HepG2 (cell line): ENCODE data around the gene FOXD2. TPM values are rescaled to one million over a fixed set of nuclear protein-coding genes. Genes with fewer than 3 reads are reported as not detected.

Experiments
- ATAD3A ChIP-seq: sonication (generic); formaldehyde crosslinking; IDR thresholded peaks from 2 replicates; pipeline ENCODE4 v1.4.0; 2020; ENCODE audit warnings: missing genetic modification reagents
- CAMTA2 ChIP-seq: sonication (generic); formaldehyde crosslinking; IDR thresholded peaks from 2 replicates; pipeline ENCODE4 v1.4.0; 2020; ENCODE audit warnings: mild to moderate bottlenecking, missing genetic modification reagents, borderline replicate concordance
- CBX2 ChIP-seq, 2 experiments: fragments of 200-600 bp in 1 of 2; sonication (generic); formaldehyde crosslinking in 1 of 2; IDR thresholded peaks; 2 replicates each; pipeline versions ENCODE4 v1.7.0 to v1.8.1; 2018 to 2022; ENCODE audit warnings: low read depth in 2 of 2, low read length in 1 of 2, mild to moderate bottlenecking in 1 of 2, missing genetic modification reagents in 1 of 2
- CENPT ChIP-seq: sonication (generic); formaldehyde crosslinking; IDR thresholded peaks from 2 replicates; pipeline ENCODE4 v1.8.0; 2022; ENCODE audit warnings: low read depth, mild to moderate bottlenecking, moderate library complexity, missing genetic modification reagents
- FOXJ3 ChIP-seq: sonication (generic); formaldehyde crosslinking; IDR thresholded peaks from 2 replicates; pipeline ENCODE4 v1.4.0; 2020; ENCODE audit warnings: missing genetic modification reagents, mild to moderate bottlenecking, borderline replicate concordance
- FOXK2 ChIP-seq: fragments of 450-650 bp; IDR thresholded peaks from 2 replicates; pipeline ENCODE4 v1.6.1; 2016
- HES4 ChIP-seq: sonication (generic); formaldehyde crosslinking; IDR thresholded peaks from 2 replicates; pipeline ENCODE4 v1.9.0; 2021; ENCODE audit warnings: mild to moderate bottlenecking, missing genetic modification reagents, borderline replicate concordance
- MED1 ChIP-seq: sonication (generic); formaldehyde crosslinking; IDR thresholded peaks from 2 replicates; pipeline ENCODE4 v1.4.0; 2020; ENCODE audit warnings: missing genetic modification reagents
- PRMT3 ChIP-seq: sonication (generic); formaldehyde crosslinking; IDR thresholded peaks from 2 replicates; pipeline ENCODE4 v1.8.1; 2022; ENCODE audit warnings: low read depth, mild to moderate bottlenecking, moderate library complexity, missing genetic modification reagents, borderline replicate concordance
- REPIN1 ChIP-seq: sonication (generic); formaldehyde crosslinking; IDR thresholded peaks from 2 replicates; pipeline ENCODE4 v1.8.0; 2022; ENCODE audit warnings: missing genetic modification reagents, low read depth, mild to moderate bottlenecking, borderline replicate concordance
- SP5 ChIP-seq: IDR thresholded peaks from 2 replicates; pipeline ENCODE4 v1.6.1; 2016; ENCODE audit warnings: low read depth, borderline replicate concordance
- TOE1 ChIP-seq: sonication (generic); formaldehyde crosslinking; IDR thresholded peaks from 2 replicates; pipeline ENCODE4 v1.4.0; 2020; ENCODE audit warnings: mild to moderate bottlenecking, missing genetic modification reagents
- ZFP36 ChIP-seq: fragments of 150-350 bp; IDR thresholded peaks from 2 replicates; pipeline ENCODE4 v1.6.1; 2018; ENCODE audit warnings: borderline replicate concordance, low read length, low read depth; ENCODE audit not compliant: partially characterized antibody
- ZNF564 ChIP-seq: sonication (generic); formaldehyde crosslinking; IDR thresholded peaks from 2 replicates; pipeline ENCODE4 v1.8.1; 2023; ENCODE audit warnings: mild to moderate bottlenecking, missing genetic modification reagents
- ZNF605 ChIP-seq: sonication (generic); formaldehyde crosslinking; IDR thresholded peaks from 2 replicates; pipeline ENCODE4 v1.8.0; 2022; ENCODE audit warnings: mild to moderate bottlenecking, missing genetic modification reagents
- ZNF790 ChIP-seq: sonication (generic); formaldehyde crosslinking; IDR thresholded peaks from 2 replicates; pipeline ENCODE4 v1.8.0; 2022; ENCODE audit warnings: missing genetic modification reagents, mild to moderate bottlenecking, borderline replicate concordance
- polyA plus RNA-seq, 8 experiments: library from polyadenylated mRNA; depleted of rRNA in 3 of 8; stranded (reverse) in 7 of 8; unstranded in 1 of 8; fragments of >200 nt; fragmentation: Illumina TruSeq in 4 of 8; extraction: Trizol in 4 of 8; gene quantifications; 2 replicates each; pipeline versions ENCODE4 v1.2.1 to v1.2.3, GENCODE V29; 2011 to 2016; ENCODE audit warnings: low read depth in 4 of 8, missing spikeins in 1 of 8, mixed read lengths in 1 of 8; ENCODE audit not compliant: insufficient read depth in 1 of 8
- total RNA-seq, 5 experiments: library from RNA; depleted of rRNA; stranded (reverse); fragments of >200 nt; fragmentation: Illumina TruSeq; extraction: Trizol; gene quantifications; 2 replicates each; pipeline ENCODE4 v1.2.3, GENCODE V29; 2016; ENCODE audit warnings: low read depth in 1 of 5
- TF ChIP-seq, protein P1 (sequence below): sonication (generic); formaldehyde crosslinking; IDR thresholded peaks from 2 replicates; pipeline ENCODE4 v1.5.1; 2020; ENCODE audit warnings: missing genetic modification reagents, mild to moderate bottlenecking, borderline replicate concordance
- TF ChIP-seq, protein P2 (sequence below): sonication (generic); formaldehyde crosslinking; IDR thresholded peaks from 2 replicates; pipeline ENCODE4 v1.4.0; 2020; ENCODE audit warnings: missing genetic modification reagents, borderline replicate concordance
- TF ChIP-seq, protein P3 (sequence below): sonication (generic); formaldehyde crosslinking; IDR thresholded peaks from 2 replicates; pipeline ENCODE4 v1.4.0; 2020; ENCODE audit warnings: missing genetic modification reagents
- TF ChIP-seq, protein P4 (sequence below): sonication (generic); formaldehyde crosslinking; IDR thresholded peaks from 2 replicates; pipeline ENCODE4 v1.8.0; 2022; ENCODE audit warnings: low read depth, missing genetic modification reagents
- TF ChIP-seq, protein P5 (sequence below), 2 experiments: fragments of 450-650 bp in 1 of 2; sonication (generic) in 1 of 2; formaldehyde crosslinking; IDR thresholded peaks; 2 replicates each; pipeline versions ENCODE4 v1.5.0 to v1.8.0; 2020 to 2022; ENCODE audit warnings: mild to moderate bottlenecking in 1 of 2, missing genetic modification reagents in 1 of 2
- TF ChIP-seq, protein P6 (sequence below): sonication (generic); formaldehyde crosslinking; IDR thresholded peaks from 2 replicates; pipeline ENCODE4 v1.5.0; 2020; ENCODE audit warnings: mild to moderate bottlenecking, low read depth, missing genetic modification reagents, borderline replicate concordance

FOXD2 gene
- total and polyA plus RNA-seq, 2 of the 13 experiments (the other 11 are each of a cell fraction or from before 2014, with no cell fraction given): 0.01 to 0.09 TPM

DNA sequence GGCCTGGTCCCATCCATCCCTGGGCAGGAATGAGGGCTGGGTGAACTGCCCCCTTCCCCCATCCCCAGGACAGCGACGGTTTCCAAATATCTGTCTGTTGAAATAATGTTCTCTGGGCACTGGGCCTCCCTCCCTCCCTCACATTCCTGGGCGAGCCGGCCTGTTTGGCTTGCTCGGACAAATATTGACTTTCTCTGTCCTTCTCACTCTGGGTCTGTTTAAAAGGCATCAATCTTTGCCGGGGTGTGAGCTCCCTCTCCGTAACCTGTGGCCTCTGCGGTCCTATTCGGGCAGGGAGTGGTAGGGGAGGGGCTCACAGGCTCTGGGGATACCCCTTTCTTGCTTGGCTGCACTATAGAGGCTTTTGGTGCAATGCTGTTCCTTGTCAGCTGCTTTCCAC is 40.2 kb downstream of the FOXD2 start (continued):
- TF ChIP-seq ZFP36: peak; percentile 21
- no peak for TF ChIP-seq CBX2 (IDR thresholded peaks at IDR 0.05; ENCODE audit: low read depth, low read length)
- no peak for TF ChIP-seq CBX2 (CRISPR knock-in tag; IDR thresholded peaks at IDR 0.05; ENCODE audit: low read depth)
- TF ChIP-seq ZNF605 (CRISPR knock-in tag): peak; percentile 88
- TF ChIP-seq REPIN1 (CRISPR knock-in tag): peak; percentile 86
- TF ChIP-seq CENPT (CRISPR knock-in tag): no peak
- peak; percentile 92 for TF ChIP-seq FOXJ3
- TF ChIP-seq ATAD3A (CRISPR knock-in tag): no peak
- TF ChIP-seq FOXK2: no peak
- TF ChIP-seq, protein P1, sequence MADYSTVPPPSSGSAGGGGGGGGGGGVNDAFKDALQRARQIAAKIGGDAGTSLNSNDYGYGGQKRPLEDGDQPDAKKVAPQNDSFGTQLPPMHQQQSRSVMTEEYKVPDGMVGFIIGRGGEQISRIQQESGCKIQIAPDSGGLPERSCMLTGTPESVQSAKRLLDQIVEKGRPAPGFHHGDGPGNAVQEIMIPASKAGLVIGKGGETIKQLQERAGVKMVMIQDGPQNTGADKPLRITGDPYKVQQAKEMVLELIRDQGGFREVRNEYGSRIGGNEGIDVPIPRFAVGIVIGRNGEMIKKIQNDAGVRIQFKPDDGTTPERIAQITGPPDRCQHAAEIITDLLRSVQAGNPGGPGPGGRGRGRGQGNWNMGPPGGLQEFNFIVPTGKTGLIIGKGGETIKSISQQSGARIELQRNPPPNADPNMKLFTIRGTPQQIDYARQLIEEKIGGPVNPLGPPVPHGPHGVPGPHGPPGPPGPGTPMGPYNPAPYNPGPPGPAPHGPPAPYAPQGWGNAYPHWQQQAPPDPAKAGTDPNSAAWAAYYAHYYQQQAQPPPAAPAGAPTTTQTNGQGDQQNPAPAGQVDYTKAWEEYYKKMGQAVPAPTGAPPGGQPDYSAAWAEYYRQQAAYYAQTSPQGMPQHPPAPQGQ (CRISPR knock-in tag): peak; percentile 42; the same call in 1 of the 2 replicates
- TF ChIP-seq ZNF790: no peak
- TF ChIP-seq MED1: peak; percentile 67; the same call in 1 of the 2 replicates
- TF ChIP-seq SP5 (CRISPR knock-in tag): peak; percentile 96
- TF ChIP-seq, protein P2, sequence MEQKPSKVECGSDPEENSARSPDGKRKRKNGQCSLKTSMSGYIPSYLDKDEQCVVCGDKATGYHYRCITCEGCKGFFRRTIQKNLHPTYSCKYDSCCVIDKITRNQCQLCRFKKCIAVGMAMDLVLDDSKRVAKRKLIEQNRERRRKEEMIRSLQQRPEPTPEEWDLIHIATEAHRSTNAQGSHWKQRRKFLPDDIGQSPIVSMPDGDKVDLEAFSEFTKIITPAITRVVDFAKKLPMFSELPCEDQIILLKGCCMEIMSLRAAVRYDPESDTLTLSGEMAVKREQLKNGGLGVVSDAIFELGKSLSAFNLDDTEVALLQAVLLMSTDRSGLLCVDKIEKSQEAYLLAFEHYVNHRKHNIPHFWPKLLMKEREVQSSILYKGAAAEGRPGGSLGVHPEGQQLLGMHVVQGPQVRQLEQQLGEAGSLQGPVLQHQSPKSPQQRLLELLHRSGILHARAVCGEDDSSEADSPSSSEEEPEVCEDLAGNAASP (CRISPR knock-in tag): peak; percentile 83; the same call in 1 of the 2 replicates
- peak; percentile 36; the same call in 1 of the 2 replicates for TF ChIP-seq TOE1 (CRISPR knock-in tag)
- TF ChIP-seq, protein P3, sequence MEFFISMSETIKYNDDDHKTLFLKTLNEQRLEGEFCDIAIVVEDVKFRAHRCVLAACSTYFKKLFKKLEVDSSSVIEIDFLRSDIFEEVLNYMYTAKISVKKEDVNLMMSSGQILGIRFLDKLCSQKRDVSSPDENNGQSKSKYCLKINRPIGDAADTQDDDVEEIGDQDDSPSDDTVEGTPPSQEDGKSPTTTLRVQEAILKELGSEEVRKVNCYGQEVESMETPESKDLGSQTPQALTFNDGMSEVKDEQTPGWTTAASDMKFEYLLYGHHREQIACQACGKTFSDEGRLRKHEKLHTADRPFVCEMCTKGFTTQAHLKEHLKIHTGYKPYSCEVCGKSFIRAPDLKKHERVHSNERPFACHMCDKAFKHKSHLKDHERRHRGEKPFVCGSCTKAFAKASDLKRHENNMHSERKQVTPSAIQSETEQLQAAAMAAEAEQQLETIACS: no peak
- TF ChIP-seq CAMTA2 (CRISPR knock-in tag): no peak
- TF ChIP-seq, protein P4, sequence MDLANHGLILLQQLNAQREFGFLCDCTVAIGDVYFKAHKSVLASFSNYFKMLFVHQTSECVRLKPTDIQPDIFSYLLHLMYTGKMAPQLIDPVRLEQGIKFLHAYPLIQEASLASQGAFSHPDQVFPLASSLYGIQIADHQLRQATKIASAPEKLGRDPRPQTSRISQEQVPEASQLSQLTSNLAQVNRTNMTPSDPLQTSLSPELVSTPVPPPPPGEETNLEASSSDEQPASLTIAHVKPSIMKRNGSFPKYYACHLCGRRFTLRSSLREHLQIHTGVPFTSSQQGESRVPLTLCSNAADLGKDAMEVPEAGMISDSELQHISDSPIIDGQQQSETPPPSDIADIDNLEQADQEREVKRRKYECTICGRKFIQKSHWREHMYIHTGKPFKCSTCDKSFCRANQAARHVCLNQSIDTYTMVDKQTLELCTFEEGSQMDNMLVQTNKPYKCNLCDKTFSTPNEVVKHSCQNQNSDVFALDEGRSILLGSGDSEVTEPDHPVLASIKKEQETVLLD (CRISPR knock-in tag): no peak
- TF ChIP-seq, protein P5, sequence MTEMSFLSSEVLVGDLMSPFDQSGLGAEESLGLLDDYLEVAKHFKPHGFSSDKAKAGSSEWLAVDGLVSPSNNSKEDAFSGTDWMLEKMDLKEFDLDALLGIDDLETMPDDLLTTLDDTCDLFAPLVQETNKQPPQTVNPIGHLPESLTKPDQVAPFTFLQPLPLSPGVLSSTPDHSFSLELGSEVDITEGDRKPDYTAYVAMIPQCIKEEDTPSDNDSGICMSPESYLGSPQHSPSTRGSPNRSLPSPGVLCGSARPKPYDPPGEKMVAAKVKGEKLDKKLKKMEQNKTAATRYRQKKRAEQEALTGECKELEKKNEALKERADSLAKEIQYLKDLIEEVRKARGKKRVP (CRISPR knock-in tag; IDR thresholded peaks at IDR 0.05): 0 out of 4 replicates have a peak, but pooled peaks of 1 of the 2 experiments have one; percentile 36
- peak; percentile 85; the same call in 1 of the 2 replicates for TF ChIP-seq ZNF564 (CRISPR knock-in tag)
- no peak for TF ChIP-seq PRMT3 (CRISPR knock-in tag)
- TF ChIP-seq HES4 (CRISPR knock-in tag): no peak
- TF ChIP-seq, protein P6, sequence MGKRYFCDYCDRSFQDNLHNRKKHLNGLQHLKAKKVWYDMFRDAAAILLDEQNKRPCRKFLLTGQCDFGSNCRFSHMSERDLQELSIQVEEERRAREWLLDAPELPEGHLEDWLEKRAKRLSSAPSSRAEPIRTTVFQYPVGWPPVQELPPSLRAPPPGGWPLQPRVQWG (CRISPR knock-in tag): no peak
